MG63 (cell line): ENCODE results near the gene MRPL28. TPM values are rescaled to one million over a fixed set of nuclear protein-coding genes. Genes with fewer than 3 reads are reported as not detected.
"Not testable (repeated sequence)": the region's sequence is repeated elsewhere in the genome, so short reads cannot be mapped to it uniquely, and the experiment has no call there.

Source experiments
- DNase-seq: peaks from one replicate; pipeline ENCODE4 v3.0.0-alpha.2; 2020
- H3K27me3 ChIP-seq: fragments of 250-450 bp; sonication (Bioruptor Pico); 2 replicates; pipeline ENCODE4 v1.5.1; 2020; ENCODE audit warnings: mild to moderate bottlenecking, moderate library complexity
- H3K36me3 ChIP-seq: fragments of 250-450 bp; sonication (Bioruptor Pico); 2 replicates; pipeline ENCODE4 v1.5.1; 2020; ENCODE audit warnings: mild to moderate bottlenecking, moderate library complexity
- H3K4me3 ChIP-seq: fragments of 250-450 bp; sonication (Bioruptor Pico); 2 replicates; pipeline ENCODE4 v1.5.1; 2020; ENCODE audit warnings: mild to moderate bottlenecking, moderate library complexity
- H3K9me3 ChIP-seq: fragments of 250-450 bp; sonication (Bioruptor Pico); 2 replicates; pipeline ENCODE4 v1.5.1; 2020; ENCODE audit warnings: mild to moderate bottlenecking, moderate library complexity
- total RNA-seq: library from RNA; depleted of rRNA; stranded (reverse); fragments of >200 nt; shearing (Covaris generic); gene quantifications from 2 replicates; pipeline ENCODE4 v1.2.3, GENCODE V29; 2014; ENCODE audit warnings: low replicate concordance

Gene MRPL28
- total RNA-seq, 1 experiment from 2014 or later, result 192 TPM

- no peak for DNase-seq
- H3K4me3 ChIP-seq, result no peak overlapping the region
- no peaks in the 10 kb centered on the region for H3K27me3 ChIP-seq
- no peaks in the 10 kb centered on the region for H3K36me3 ChIP-seq
- H3K9me3 ChIP-seq, result no peaks in the 10 kb centered on the region
Observed at GRCh38 chr16:356741-357140, 13.6 kb downstream of the MRPL28 start.

GRCh38 chr16:354971-355461 lies 15.3 kb downstream of the MRPL28 start:
- Histone ChIP-seq H3K9me3 (no peaks in the 10 kb centered on the region), H3K4me3 (no peak overlapping the region), H3K27me3 (no peaks in the 10 kb centered on the region), H3K36me3 (peaks cover 10% of the 10 kb centered on the region)
- no peak for DNase-seq

- peaks cover 16% of the 10 kb centered on the region for H3K36me3 ChIP-seq
- no peaks in the 10 kb centered on the region for H3K27me3 ChIP-seq
- H3K4me3 ChIP-seq, result no peak overlapping the region
- DNase-seq, result no peak
- H3K9me3 ChIP-seq, result no peaks in the 10 kb centered on the region
Observed at GRCh38 chr16:354291-354881, 16.0 kb downstream of the MRPL28 start.

- Histone ChIP-seq H3K4me3 (peak overlapping the region; percentile 34), H3K27me3 (no peaks in the 10 kb centered on the region), H3K9me3 (no peaks in the 10 kb centered on the region), H3K36me3 (peaks cover 20% of the 10 kb centered on the region)
- no peak for DNase-seq
Observed at GRCh38 chr16:353404-354290, 16.7 kb downstream of the MRPL28 start.

DNA sequence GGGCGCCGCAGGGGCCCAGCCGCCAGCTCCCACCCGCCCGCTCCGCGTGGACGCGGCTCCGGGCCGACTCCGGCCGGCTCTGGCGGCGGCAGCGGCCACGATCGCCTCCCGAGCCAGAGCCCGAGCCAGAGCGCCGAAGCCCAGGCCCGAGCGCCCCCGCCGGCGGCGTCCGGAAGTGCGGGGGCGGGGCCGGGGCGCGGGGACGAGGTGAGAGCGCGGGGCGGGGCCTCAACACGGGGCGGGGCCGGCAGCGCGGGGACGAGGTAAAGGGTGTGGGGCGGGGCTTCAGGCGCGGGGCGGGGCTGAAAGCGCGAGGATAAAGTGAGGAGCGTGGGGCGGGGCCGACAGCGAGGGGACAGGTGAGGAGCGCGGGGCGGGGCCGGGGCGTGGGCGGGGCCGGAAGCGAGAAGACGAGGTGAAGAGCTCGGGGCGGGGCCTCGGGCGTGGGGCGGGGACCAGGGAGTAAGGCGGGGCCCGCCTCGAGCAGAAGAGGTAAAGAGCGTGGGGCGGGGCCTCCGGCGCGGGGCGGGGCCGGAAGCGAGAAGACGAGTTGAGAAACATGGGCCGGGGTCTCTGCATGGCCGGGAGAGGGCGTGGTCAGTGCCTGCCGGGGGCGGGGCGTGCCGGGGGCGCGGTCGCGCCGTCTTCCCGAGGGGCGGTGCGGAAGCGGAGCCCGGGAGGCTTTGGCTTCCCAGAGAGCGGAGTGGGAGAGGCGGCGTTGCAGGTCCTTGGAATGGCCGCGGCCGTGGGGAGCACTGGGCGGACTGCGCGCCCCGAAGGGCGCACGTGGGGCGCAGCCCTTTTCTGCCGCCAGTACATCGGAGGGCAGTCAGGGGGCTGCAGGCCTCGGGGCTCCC lies 17.6 kb downstream of the MRPL28 start, which contains the start of gene AXIN1:
Gene AXIN1 (minus strand): TSS at position 177 of the 857 bp plus-strand sequence. CDS start 5,698 bp downstream, outside the sequence.
- H3K36me3 ChIP-seq, result peaks cover 28% of the 10 kb centered on the region
- H3K4me3 ChIP-seq, result peak within 1 kb of the TSS; percentile 72
- peak; percentile 99 for DNase-seq
- no peaks in the 10 kb centered on the region for H3K27me3 ChIP-seq
- no peaks in the 10 kb centered on the region for H3K9me3 ChIP-seq

DNA sequence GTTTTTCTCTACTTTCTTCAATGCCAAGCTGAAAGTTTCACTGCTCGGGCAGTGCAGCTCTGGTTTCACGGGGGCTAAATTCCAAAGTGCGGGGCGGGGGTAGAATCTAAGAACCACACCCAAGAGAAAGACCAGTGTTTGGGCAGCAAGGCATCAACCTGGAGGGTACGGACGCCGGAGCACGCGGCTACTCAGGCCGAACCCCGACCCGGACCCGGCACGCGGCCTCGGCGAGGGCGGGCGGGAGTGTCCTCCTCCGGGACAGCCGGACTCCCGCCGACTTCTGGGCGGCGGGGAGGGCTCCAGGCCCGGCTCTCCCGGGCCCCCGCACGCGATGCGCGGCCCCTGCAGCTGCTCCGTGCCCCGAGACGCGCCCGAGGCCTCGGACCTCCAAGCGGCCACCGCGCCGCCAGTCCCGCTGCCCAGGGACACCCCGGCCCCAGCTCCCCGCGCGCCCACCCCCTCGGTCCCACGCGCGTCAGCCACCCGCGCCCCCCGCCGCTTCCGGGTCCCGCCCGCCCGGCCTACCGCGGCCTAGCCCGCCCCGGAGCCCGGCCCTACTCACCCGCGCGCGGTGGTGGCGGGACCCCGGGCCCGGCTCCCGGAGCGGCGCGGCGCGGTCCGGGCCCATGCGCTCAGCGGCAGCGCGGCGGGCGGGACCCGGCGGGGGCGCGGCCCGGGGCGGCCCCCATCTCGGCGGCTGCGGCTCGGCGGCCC lies 18.4 kb downstream of the MRPL28 start:
- H3K36me3 ChIP-seq, result peaks cover 36% of the 10 kb centered on the region
- no peaks in the 10 kb centered on the region for H3K27me3 ChIP-seq
- peak overlapping the region; percentile 72 for H3K4me3 ChIP-seq
- no peaks in the 10 kb centered on the region for H3K9me3 ChIP-seq
- DNase-seq, result peak; percentile 40

DNA sequence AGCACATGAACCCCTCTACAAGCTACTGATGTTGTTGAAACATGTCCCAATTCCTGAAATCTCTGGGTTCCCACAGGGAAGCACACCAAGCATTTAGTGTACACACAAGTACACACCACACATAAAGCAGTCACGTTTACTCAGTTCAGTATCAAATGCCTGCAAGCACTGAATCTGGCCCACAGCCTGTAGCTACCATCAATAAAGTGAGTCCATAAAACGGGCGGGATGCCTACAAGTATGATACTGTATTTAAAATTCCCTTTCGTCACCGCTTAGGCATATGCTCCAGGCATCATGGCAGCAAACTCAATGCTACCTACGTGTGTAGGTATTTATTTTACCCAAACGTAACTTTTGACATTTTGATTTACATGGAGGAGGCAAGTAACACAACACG lies 20.1 kb downstream of the MRPL28 start:
- Histone ChIP-seq H3K27me3 (no peaks in the 10 kb centered on the region), H3K9me3 (no peaks in the 10 kb centered on the region), H3K4me3 (no peak overlapping the region), H3K36me3 (peaks cover 52% of the 10 kb centered on the region)
- DNase-seq, result no peak

DNA sequence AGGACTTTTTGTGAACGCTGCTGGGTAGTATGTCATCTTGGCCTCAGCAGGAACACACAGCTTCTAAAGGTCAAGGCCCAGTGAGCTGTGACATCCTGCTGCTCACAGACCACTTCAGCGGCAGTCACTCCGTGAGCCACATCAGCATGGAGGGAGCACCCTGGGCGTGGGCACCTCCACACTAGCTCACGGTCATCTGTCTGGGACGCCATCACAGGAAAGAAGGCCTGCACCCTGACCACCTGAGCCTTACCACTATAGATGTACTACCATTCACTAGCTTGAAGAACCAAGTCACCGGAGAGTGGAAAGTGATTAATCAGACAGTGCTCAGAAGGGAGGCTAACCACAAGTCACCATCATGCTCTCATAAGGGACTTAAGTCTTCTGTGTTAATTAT lies 21.1 kb downstream of the MRPL28 start:
- DNase-seq, result no peak
- no peaks in the 10 kb centered on the region for H3K27me3 ChIP-seq
- H3K36me3 ChIP-seq, result peaks cover 61% of the 10 kb centered on the region
- H3K4me3 ChIP-seq, result no peak overlapping the region
- no peaks in the 10 kb centered on the region for H3K9me3 ChIP-seq

DNA sequence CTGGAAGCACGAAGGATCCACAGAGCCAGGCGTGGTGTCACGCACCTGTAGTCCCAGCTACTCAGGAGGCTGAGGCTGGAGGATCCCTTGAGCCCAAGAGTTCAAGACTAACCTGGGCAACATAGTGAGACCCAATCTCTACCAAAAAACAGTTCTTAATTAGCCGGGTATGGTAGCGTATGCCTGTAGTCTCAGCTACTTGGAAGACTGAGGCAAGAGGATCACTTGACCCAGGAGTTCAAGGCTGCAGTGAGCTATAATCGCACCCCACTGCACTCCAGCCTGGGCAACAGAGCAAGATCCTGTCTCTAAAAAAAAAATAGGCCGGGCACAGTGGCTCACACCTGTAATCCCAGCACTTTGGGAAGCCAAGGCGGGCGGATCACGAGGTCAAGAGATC lies 21.8 kb downstream of the MRPL28 start:
- H3K27me3 ChIP-seq, H3K9me3 ChIP-seq, DNase-seq, H3K4me3 ChIP-seq: not testable (repeated sequence)
- peaks cover 62% of the 10 kb centered on the region for H3K36me3 ChIP-seq

DNA sequence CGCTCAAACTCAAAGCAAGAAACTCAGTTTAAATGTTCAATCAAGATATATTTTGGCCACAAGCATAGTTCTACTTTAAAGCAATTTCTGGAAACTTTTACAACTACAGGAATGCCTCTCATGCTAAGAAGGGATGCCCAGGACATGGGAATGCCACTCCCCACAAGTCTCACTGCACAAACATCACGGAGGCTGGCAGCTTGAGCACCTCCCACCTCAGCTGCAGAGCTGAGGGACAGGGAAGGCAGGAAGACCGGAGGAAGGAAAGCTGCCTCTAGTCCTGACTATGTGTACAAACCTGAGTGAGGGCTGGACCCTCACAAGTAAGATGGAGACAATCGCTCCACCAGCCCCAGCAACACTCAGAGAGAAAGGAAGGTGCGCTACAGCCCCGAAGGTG lies 23.1 kb downstream of the MRPL28 start:
- Histone ChIP-seq H3K9me3 (no peaks in the 10 kb centered on the region), H3K4me3 (no peak overlapping the region), H3K36me3 (peaks cover 74% of the 10 kb centered on the region), H3K27me3 (no peaks in the 10 kb centered on the region)
- DNase-seq, result no peak

- no peak for DNase-seq
Observed at GRCh38 chr16:346587-346986, 23.8 kb downstream of the MRPL28 start.

DNA sequence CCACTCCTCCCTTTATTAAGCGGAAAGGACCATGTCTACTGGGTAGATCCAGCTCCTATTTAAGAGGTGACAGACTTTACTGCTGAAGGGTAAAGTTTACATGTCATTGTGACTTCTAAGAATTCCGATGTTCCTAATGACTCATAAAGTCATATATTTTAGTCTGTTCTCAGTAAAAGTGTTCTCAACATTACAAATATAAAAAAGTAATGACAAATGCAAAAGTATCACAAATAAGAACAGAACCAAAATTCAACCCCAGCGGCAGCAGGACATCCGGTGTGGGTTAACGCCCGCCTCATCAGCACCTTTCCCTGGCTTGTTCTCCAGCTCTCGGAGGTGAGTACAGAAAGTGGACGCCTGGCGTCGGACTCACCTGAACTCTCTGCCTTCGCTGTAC lies 24.6 kb downstream of the MRPL28 start:
- H3K27me3 ChIP-seq, result no peaks in the 10 kb centered on the region
- H3K9me3 ChIP-seq, result no peaks in the 10 kb centered on the region
- DNase-seq, result no peak
- H3K36me3 ChIP-seq, result peaks cover 77% of the 10 kb centered on the region
- no peak overlapping the region for H3K4me3 ChIP-seq

More at GRCh38 chr16:346587-346986, 23.8 kb downstream of the MRPL28 start:
- peaks cover 76% of the 10 kb centered on the region for H3K36me3 ChIP-seq
- H3K9me3 ChIP-seq, result no peaks in the 10 kb centered on the region
- H3K4me3 ChIP-seq, result no peak overlapping the region
- no peaks in the 10 kb centered on the region for H3K27me3 ChIP-seq

- peaks cover 50% of the 10 kb centered on the region for H3K36me3 ChIP-seq
- H3K27me3 ChIP-seq, result no peaks in the 10 kb centered on the region
- no peak overlapping the region for H3K4me3 ChIP-seq
- H3K9me3 ChIP-seq, result no peaks in the 10 kb centered on the region
- DNase-seq, result no peak
Observed at GRCh38 chr16:342455-343213, 27.7 kb downstream of the MRPL28 start.

DNA sequence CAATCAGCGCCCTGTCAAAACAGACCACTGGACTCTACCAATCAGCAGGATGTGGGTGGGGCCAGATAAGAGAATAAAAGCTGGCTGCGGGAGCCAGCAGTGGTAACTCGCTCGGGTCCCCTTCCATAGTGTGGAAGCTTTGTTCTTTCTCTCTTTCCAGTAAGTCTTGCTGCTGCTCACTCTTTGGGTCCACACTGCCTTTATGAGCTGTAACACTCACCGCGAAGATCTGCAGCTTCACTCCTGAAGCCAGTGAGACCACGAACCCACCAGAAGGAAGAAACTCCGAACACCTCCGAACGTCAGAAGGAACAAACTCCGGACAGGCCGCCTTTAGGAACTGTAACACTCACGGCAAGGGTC lies 28.4 kb downstream of the MRPL28 start:
- not testable (repeated sequence) for H3K27me3 ChIP-seq, H3K9me3 ChIP-seq, DNase-seq, H3K4me3 ChIP-seq
- H3K36me3 ChIP-seq, result peaks cover 43% of the 10 kb centered on the region

DNA sequence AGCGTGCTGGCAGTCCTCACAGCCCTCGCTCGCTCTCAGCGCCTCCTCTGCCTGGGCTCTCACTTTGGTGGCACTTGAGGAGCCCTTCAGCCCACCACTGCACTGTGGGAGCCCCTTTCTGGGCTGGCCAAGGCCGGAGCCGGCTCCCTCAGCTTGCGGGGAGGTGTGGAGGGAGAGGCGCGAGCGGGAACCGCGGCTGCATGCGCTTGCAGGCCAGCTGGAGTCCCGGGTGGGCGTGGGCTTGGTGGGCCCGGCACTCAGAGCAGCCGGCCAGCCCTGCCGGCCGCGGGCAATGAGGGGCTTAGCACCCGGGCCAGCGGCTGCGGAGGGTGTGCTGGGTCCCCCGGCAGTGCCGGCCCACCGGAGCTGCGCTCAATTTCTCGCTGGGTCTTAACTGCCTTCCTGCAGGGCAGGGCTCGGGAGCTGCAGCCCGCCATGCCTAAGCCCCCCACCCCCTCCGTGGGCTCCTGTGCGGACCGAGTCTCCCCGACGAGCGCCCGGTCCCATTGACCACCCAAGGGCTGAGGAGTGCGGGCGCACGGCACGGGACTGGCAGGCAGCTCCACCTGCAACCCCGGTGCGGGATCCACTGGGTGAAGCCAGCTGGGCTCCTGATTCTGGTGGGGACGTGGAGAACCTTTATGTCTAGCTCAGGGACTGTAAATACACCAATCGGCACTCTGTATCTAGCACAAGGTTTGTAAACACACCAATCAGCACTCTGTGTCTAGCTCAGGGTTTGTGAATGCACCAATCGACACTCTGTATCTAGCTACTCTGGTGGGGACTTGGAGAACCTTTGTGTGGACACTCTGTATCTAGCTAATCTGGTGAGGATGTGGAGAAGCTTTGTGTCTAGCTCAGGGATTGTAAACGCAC lies 29.0 kb downstream of the MRPL28 start:
- not testable (repeated sequence) for DNase-seq, H3K27me3 ChIP-seq

More for the DNA sequence above, 29.0 kb downstream of the MRPL28 start:
- peaks cover 37% of the 10 kb centered on the region for H3K36me3 ChIP-seq
- not testable (repeated sequence) for H3K4me3 ChIP-seq, H3K9me3 ChIP-seq
